ENCODE data around the gene SPPL3. TPM values are rescaled to one million over a fixed set of nuclear protein-coding genes. Genes with fewer than 3 reads are reported as not detected.
"Not testable (repeated sequence)": the region's sequence is repeated elsewhere in the genome, so short reads cannot be mapped to it uniquely, and the experiment has no call there.

SPPL3 gene
- total RNA-seq, 3 donors from 2014 or later, result 21.6 to 28.0 (median 22.8) TPM

DNA sequence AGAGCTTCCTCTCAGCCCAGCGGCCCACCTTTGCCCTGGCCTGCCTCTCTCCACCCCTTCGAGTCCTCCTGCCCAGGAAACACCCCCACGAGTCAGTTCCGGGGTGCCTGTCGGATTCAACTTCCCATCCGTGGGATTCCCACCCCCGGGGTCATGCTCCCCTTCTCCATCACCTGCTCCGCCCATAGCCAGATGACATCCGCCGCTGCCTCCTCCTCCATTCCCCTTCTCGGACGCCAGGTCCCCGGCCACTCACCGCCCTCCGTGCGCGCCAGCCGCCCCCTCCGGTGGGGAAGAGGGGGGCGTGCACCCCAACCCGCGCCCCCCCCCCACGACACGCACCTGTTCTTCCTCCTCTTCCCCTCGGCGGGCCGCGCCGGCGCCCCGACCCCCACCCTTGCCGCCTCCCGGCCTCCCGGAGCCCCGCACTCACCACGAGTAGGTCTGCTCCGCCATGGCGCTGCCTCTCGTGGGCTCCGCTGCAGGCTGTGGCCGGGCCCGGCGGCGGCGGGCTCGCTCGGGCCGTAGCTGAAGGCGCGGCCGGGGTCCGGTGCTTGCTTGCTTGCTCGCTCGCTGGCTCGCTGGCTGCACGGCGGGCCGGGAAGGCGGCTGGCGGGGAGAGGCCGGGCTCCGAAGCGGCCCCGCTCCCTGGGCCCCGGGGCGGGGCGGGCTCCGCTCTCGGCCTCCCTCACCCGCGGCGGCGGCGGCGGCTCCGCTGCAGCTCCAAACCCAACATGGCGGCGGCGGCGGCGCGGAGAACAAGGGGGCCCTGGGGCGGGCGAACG lies 554 bp downstream of the SPPL3 start:
- Mint-ChIP-seq H3K27me3 (ENCODE audit: low read depth) (no peaks in the 10 kb centered on the region), H3K9me3 (no peaks in the 10 kb centered on the region), H3K4me3 (peak overlapping the region; percentile 98), H3K36me3 (ENCODE audit: insufficient read depth) (peaks cover 11% of the 10 kb centered on the region), H3K4me1 (ENCODE audit: low read depth) (peaks cover 33% of the 10 kb centered on the region)
- DNase-seq, result peak; percentile 47
- ATAC-seq, result peak; percentile 76 to 79

DNA sequence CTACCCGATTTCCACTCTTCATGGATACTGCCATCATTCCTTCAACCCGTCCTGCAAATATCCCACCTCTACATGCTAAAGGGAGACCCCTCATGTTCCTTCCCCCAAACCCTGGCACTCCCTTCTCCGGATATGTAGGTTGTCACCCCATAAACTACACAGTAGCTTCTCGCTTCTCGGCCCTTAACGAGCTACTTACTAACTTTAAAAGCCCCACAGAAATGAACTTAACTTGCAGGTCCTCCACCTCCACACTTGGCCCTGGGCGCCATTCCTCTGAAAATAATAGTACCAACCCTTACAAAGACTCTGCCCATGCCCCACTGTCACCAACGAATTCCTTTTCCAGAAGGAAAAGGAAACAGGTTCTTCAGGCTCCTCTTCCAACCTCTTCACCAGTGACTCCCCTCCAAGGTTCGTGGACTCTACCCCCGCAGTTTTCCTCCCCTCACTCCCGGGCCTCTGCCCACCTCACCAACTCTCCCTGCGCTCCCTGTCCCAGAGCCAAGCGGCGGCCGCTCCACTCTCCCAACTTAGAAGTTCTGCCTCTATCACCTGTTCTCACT lies 1.2 kb downstream of the SPPL3 start:
- Mint-ChIP-seq H3K36me3 (ENCODE audit: insufficient read depth) (peaks cover 12% of the 10 kb centered on the region), H3K27me3 (ENCODE audit: low read depth) (no peaks in the 10 kb centered on the region), H3K4me1 (ENCODE audit: low read depth) (peaks cover 37% of the 10 kb centered on the region), H3K9me3 (no peaks in the 10 kb centered on the region), H3K4me3 (peak overlapping the region; percentile 98)
- no peak for DNase-seq
- no peak for ATAC-seq

DNA sequence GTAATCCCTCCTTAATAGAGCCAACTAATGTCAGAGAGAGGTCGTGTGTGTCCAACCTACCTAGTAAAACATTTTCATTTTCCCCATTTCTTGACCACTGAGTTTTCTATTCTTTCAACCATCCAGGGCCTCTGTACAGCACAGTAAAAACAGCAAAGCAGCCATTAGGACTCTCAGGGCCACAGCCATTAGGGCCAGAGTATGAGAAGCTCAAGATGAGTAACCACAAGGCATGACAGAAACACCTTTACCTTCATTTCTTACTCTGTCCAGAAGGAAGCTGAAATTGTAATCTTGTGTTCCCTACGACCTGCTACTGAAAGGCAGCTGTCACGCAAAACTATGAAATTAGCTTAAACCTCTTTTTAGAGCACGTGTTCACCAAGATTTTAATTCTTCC lies 2.3 kb downstream of the SPPL3 start:
- H3K27me3 Mint-ChIP-seq (ENCODE audit: low read depth), result no peaks in the 10 kb centered on the region
- no peak for ATAC-seq
- no peaks in the 10 kb centered on the region for H3K9me3 Mint-ChIP-seq
- peaks cover 43% of the 10 kb centered on the region for H3K4me1 Mint-ChIP-seq (ENCODE audit: low read depth)
- H3K4me3 Mint-ChIP-seq, result peak overlapping the region; percentile 98
- peaks cover 14% of the 10 kb centered on the region for H3K36me3 Mint-ChIP-seq (ENCODE audit: insufficient read depth)
- no peak for DNase-seq

DNA sequence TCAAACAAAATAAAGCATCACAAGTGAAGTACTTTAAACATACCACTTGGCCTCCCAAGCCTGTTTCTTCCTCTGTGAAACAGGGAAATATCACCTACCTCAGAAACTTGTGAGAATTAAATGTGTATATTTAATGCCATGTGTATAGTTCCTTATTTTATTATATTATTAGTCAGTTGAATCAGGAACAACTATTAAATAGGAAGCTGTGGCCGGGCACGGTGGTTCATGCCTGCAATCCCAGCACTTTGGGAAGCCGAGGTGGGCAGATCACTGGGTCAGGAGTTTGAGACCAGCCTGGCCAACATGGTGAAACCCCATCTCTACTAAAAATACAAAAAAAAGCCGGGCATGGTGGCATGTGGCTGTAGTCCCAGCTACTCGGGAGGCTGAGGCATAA lies 3.1 kb downstream of the SPPL3 start:
- H3K4me3 Mint-ChIP-seq, result not testable (repeated sequence)
- Mint-ChIP-seq H3K4me1 (ENCODE audit: low read depth) (peaks cover 48% of the 10 kb centered on the region), H3K36me3 (ENCODE audit: insufficient read depth) (peaks cover 14% of the 10 kb centered on the region)

DNA sequence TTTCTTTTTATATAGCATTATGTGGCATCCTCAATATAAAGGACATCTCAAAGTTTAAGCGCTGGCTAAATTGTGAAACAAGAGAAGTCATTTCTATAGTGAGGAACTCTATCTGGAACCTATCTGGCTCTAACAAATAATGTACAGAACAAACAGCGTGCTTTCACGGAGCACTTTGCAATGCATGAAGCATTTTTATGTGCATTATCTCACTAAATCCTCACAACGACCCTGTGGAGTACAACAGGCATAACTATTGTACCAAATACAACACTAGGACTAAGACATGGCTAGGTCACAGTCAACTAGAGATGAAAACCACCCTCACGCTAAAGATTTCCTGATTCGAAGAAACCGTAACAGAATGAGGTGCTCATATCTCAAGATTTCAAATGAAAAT lies 8.6 kb downstream of the SPPL3 start:
- no peak for DNase-seq
- no peak overlapping the region for H3K4me3 Mint-ChIP-seq
- peaks cover 55% of the 10 kb centered on the region for H3K4me1 Mint-ChIP-seq (ENCODE audit: low read depth)
- H3K36me3 Mint-ChIP-seq (ENCODE audit: insufficient read depth), result peaks cover 24% of the 10 kb centered on the region
- no peaks in the 10 kb centered on the region for H3K9me3 Mint-ChIP-seq
- no peaks in the 10 kb centered on the region for H3K27me3 Mint-ChIP-seq (ENCODE audit: low read depth)
- no peak for ATAC-seq

More for the DNA sequence above, 3.1 kb downstream of the SPPL3 start:
- H3K9me3 Mint-ChIP-seq; ATAC-seq; DNase-seq; H3K27me3 Mint-ChIP-seq (ENCODE audit: low read depth): not testable (repeated sequence)

DNA sequence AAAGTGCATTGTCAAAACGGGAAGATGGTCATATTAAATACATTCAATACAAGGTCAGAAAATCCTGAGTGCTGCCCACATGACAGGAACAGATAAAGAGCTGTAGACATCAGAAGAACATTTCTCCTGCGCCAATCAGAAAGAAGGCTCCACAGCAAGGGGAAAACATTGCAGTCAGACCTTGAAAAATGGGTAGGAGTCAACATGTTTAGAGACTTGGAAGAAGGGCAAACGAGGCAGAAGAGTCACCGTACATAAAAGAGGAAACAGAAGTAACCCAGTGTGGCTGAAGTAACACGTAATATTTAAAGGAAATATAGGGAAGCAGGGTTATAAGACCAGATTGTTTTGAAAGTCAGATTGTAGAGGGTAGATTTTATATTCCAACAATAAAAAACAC lies 11.9 kb downstream of the SPPL3 start:
- no peaks in the 10 kb centered on the region for H3K27me3 Mint-ChIP-seq (ENCODE audit: low read depth)
- peaks cover 16% of the 10 kb centered on the region for H3K36me3 Mint-ChIP-seq (ENCODE audit: insufficient read depth)
- H3K9me3 Mint-ChIP-seq, result no peaks in the 10 kb centered on the region
- no peak for ATAC-seq
- no peak overlapping the region for H3K4me3 Mint-ChIP-seq
- peaks cover 54% of the 10 kb centered on the region for H3K4me1 Mint-ChIP-seq (ENCODE audit: low read depth)
- DNase-seq, result no peak

DNA sequence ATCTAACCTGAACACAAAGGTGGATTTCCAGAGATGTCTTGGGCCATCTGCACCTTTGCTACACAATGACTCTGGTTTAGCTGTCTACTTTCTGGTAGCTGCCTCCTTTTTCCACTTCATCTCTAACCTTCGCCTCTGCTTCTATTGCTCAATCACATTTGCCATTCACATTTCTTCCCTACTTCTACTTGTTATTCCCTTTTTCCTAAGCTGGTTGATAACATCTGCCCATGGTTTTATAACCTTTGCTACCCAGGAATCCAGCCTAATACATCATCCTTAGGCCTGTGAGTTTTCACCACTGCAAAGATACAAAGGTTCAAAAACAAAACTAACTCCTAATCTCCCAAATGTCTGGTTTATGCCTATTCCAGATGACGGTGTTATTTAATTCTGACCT lies 13.2 kb downstream of the SPPL3 start:
- H3K4me3 Mint-ChIP-seq, result no peak overlapping the region
- DNase-seq (no peak), ATAC-seq (no peak)
- peaks cover 57% of the 10 kb centered on the region for H3K4me1 Mint-ChIP-seq (ENCODE audit: low read depth)
- H3K27me3 Mint-ChIP-seq (ENCODE audit: low read depth), result no peaks in the 10 kb centered on the region
- peaks cover 16% of the 10 kb centered on the region for H3K36me3 Mint-ChIP-seq (ENCODE audit: insufficient read depth)
- H3K9me3 Mint-ChIP-seq, result no peaks in the 10 kb centered on the region

DNA sequence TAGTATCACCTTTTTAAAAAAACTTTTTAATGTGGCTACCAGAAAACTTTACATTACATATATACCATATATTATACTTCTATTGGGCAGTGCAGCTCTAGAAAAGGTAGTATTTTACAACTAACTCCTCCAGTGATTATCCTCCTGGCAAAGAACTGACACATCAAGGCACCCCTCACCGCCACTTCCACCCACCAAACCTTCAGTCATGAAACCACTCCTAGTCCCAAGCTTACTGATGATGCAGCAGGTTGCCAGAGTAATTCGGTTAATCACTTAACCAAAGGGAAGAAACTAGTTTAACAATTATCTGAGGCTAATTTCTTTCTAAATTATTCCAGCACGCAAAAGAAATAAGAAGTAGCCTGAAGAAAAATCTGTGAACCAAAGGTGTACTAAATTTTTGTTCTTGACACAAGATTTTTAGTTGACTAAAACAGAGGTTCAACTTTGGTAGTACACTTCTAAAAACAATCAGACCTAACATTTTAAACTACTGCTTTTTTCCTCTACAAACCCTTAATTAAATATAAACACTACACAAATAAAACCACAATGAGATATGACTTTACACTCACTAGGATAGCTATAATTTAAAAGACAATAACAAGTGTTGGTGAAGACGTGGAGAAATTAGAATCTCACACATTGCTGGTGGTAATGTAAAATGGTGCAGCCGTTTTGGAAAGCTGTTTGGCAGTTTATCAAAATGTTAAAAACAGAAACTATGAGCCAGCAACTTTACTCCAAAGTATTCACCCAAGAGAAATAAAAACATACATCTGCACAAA lies 16.7 kb downstream of the SPPL3 start:
- DNase-seq (peak; percentile 14), ATAC-seq (peak; percentile 76 to 77)
- Mint-ChIP-seq H3K4me1 (ENCODE audit: low read depth) (peaks cover 61% of the 10 kb centered on the region), H3K27me3 (ENCODE audit: low read depth) (no peaks in the 10 kb centered on the region), H3K9me3 (no peaks in the 10 kb centered on the region), H3K4me3 (no peak overlapping the region), H3K36me3 (ENCODE audit: insufficient read depth) (peaks cover 7% of the 10 kb centered on the region)

DNA sequence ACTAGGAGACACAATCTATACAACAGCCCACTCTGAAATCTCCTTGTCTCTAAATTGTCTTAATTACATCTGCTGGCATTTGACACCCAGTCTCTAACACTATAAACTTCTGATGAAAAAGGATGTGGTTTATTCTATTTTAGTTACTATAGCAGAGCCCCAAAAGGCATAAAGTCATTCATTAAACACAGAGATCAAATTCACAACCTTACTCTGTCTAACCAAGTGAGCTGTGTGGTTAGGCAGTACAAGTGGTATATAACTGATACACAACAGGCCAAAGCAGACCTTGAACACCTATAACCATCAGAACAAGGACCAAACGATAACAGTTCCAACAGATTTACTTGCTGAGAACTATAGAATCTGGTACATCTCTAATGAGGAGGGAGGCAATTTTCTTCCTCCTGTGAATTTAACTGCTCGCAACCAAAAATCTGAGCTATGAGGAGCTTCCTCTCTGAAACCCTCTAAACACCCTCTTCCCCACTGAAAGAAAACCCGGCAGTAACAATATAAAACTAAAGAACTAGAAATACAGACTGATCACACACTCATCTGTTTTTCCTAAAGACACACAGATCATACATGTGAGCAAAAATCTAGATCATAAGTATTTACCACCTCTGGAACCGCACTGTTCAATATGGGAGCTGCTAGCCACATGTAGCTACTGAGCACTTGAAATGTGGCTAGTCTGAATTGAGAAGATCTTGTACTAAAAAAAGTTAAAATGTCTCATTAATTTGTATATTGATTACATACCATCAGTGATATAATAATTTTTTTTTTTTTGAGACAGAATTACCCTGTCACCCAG lies 17.7 kb downstream of the SPPL3 start:
- no peaks in the 10 kb centered on the region for H3K36me3 Mint-ChIP-seq (ENCODE audit: insufficient read depth)
- H3K9me3 Mint-ChIP-seq, result no peaks in the 10 kb centered on the region
- ATAC-seq (peak; percentile 60 to 69), DNase-seq (no peak)
- peak overlapping the region; percentile 30 for H3K4me3 Mint-ChIP-seq
- H3K27me3 Mint-ChIP-seq (ENCODE audit: low read depth), result no peaks in the 10 kb centered on the region
- peaks cover 58% of the 10 kb centered on the region for H3K4me1 Mint-ChIP-seq (ENCODE audit: low read depth)

DNA sequence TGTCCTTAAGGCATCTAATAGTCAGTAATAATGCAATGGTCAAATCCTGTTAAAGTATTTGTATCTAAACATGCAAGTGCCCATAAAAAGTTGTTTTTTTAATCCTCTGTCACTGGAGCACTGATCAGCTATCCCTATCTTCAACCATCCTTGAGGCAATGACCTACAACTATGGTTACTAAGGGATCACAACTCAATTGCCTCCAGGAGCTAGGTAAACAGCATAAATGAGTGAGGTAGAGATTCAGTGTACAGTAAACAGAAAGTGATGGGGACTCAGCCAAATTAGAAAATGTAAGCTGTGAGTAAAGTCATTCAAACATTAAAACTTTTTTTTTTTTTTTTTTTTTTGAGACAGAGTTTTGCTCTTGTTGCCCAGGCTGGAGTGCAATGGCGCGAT lies 18.6 kb downstream of the SPPL3 start:
- Mint-ChIP-seq H3K36me3 (ENCODE audit: insufficient read depth) (no peaks in the 10 kb centered on the region), H3K9me3 (no peaks in the 10 kb centered on the region), H3K4me1 (ENCODE audit: low read depth) (peaks cover 58% of the 10 kb centered on the region), H3K4me3 (no peak overlapping the region), H3K27me3 (ENCODE audit: low read depth) (no peaks in the 10 kb centered on the region)
- DNase-seq, result no peak
- ATAC-seq, result no peak

DNA sequence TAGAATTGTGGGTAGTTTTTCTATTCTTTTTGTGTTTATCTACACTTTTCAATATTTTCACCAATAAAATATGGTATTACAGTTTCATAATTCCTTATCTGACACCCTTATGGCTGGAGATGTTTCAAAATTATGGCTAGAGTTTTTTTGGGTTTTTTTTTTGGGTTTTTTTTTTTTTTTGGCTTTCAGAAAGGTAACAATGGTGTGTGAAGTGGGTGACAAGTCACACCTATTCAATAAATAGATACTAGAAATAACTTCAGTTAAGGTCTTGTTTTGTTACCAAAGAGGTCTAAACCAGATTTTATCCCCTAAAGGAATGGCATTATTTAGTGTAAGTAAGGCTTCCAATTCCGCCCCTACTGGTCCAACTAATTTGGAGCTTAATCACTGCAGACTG lies 19.5 kb downstream of the SPPL3 start:
- DNase-seq (no peak), ATAC-seq (no peak)
- no peak overlapping the region for H3K4me3 Mint-ChIP-seq
- no peaks in the 10 kb centered on the region for H3K36me3 Mint-ChIP-seq (ENCODE audit: insufficient read depth)
- H3K9me3 Mint-ChIP-seq, result no peaks in the 10 kb centered on the region
- peaks cover 63% of the 10 kb centered on the region for H3K4me1 Mint-ChIP-seq (ENCODE audit: low read depth)
- no peaks in the 10 kb centered on the region for H3K27me3 Mint-ChIP-seq (ENCODE audit: low read depth)

DNA sequence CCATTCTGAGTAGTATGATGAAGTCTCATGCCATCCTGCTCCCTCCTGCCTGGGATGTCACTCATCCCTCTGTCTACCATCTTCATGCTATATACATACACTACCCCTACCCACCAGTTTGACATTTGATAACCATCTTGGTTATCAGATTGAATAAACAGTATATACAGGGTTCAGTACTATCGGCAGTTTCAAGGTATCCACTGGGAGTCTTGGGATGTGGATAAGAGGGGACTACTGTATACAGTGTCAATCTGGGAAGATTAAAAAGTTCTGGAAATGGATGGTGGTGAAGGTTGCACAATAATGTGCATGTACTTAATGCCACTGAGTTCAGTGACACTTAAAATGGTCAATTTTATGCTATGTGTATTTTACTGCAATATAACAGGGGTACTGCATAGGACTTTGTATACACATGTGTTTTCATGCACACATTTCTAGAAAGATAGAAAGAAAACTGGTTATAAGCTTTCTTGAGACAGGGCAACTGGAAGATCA lies 22.1 kb downstream of the SPPL3 start:
- Mint-ChIP-seq H3K27me3 (ENCODE audit: low read depth) (no peaks in the 10 kb centered on the region), H3K9me3 (no peaks in the 10 kb centered on the region), H3K36me3 (ENCODE audit: insufficient read depth) (peaks cover 5% of the 10 kb centered on the region), H3K4me3 (no peak overlapping the region), H3K4me1 (ENCODE audit: low read depth) (peaks cover 57% of the 10 kb centered on the region)
- DNase-seq, result no peak
- ATAC-seq, result no peak

DNA sequence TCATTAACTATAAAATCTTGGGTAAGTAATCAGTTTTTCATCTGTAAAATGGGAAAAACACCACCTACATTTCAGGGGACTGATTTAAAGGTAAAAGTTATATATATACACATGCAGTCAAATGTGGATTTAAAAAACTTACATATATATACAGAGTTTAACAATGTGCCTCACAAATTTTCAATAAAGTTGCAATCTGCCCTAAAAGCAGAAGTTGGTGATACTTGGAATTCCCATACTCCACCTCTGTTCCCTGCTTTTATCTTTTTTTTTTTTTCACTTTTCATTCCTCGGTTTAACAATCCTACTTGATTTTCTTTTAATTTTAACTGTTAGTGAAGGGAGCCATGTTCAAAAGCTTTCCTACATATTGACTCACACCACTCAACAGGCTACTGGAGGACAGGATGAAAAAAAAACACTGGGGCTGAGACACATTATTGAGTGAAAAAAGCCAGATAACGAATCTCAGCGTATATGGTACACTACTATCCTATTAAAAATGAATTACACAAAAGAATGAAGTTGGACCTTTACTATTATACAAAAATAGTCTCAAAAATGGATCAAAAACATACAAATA lies 24.3 kb downstream of the SPPL3 start:
- no peak overlapping the region for H3K4me3 Mint-ChIP-seq
- no peak for DNase-seq
- H3K4me1 Mint-ChIP-seq (ENCODE audit: low read depth), result peaks cover 47% of the 10 kb centered on the region
- H3K27me3 Mint-ChIP-seq (ENCODE audit: low read depth), result no peaks in the 10 kb centered on the region
- no peak for ATAC-seq
- H3K36me3 Mint-ChIP-seq (ENCODE audit: insufficient read depth), result peaks cover 5% of the 10 kb centered on the region
- H3K9me3 Mint-ChIP-seq, result no peaks in the 10 kb centered on the region
